ENCODE results near the gene ACKR1.

ACKR1 gene

GRCh38 chr1:159168043-159168442 is 36.6 kb upstream of the ACKR1 start:
- no peak for TF ChIP-seq CTCF (IDR thresholded peaks at IDR 0.05; ENCODE audit: control insufficient read depth, insufficient read depth, low read depth, low read length, missing control alignments)
- DNase-seq (ENCODE audit: low read depth): no peak
- no peak overlapping the region for H3K4me3 ChIP-seq (ENCODE audit: control insufficient read depth, low read depth, low read length)

- DNase-seq (ENCODE audit: low read depth): no peak
- H3K4me3 ChIP-seq (ENCODE audit: control insufficient read depth, low read depth, low read length): no peak overlapping the region
- no peak for TF ChIP-seq CTCF (IDR thresholded peaks at IDR 0.05; ENCODE audit: control insufficient read depth, insufficient read depth, low read depth, low read length, missing control alignments)
These were observed 34.0 kb upstream of the ACKR1 start for GRCh38 chr1:159170639-159171038.

- TF ChIP-seq CTCF (IDR thresholded peaks at IDR 0.05; ENCODE audit: control insufficient read depth, insufficient read depth, low read depth, low read length, missing control alignments): no peak
- H3K4me3 ChIP-seq (ENCODE audit: control insufficient read depth, low read depth, low read length): no peak within 1 kb of the TSS
- DNase-seq (ENCODE audit: low read depth): no peak
These were observed 33.4 kb upstream of the ACKR1 start, which contains the start of gene CADM3 for GRCh38 chr1:159171254-159171687. Gene CADM3 (plus strand): TSS chr1:159171615. CDS start chr1:159171766, 151 bp downstream.

- no peak for DNase-seq (ENCODE audit: low read depth)
- TF ChIP-seq CTCF (IDR thresholded peaks at IDR 0.05; ENCODE audit: control insufficient read depth, insufficient read depth, low read depth, low read length, missing control alignments): no peak
- no peak overlapping the region for H3K4me3 ChIP-seq (ENCODE audit: control insufficient read depth, low read depth, low read length)
These were observed 32.8 kb upstream of the ACKR1 start for GRCh38 chr1:159171688-159172501.

- H3K4me3 ChIP-seq (ENCODE audit: control insufficient read depth, low read depth, low read length): no peak overlapping the region
- no peak for TF ChIP-seq CTCF (IDR thresholded peaks at IDR 0.05; ENCODE audit: control insufficient read depth, insufficient read depth, low read depth, low read length, missing control alignments)
- no peak for DNase-seq (ENCODE audit: low read depth)
These were observed 31.9 kb upstream of the ACKR1 start for GRCh38 chr1:159172614-159173291.

GRCh38 chr1:159173320-159173719 is 31.4 kb upstream of the ACKR1 start:
- DNase-seq (ENCODE audit: low read depth): no peak
- no peak for TF ChIP-seq CTCF (IDR thresholded peaks at IDR 0.05; ENCODE audit: control insufficient read depth, insufficient read depth, low read depth, low read length, missing control alignments)
- no peak overlapping the region for H3K4me3 ChIP-seq (ENCODE audit: control insufficient read depth, low read depth, low read length)
